GOT3 (cell line): ENCODE measurements around the gene OR52M1.

Experiments
- DNase-seq: peaks from one replicate; lab custom pipeline; 2025; ENCODE audit warnings: mixed read lengths; lab: John Stamatoyannopoulos, UW

OR52M1 gene

GRCh38 chr11:4569075-4569474 lies 24.1 kb downstream of the OR52M1 start:
- no peak for DNase-seq

GRCh38 chr11:4576880-4577279 lies 31.9 kb downstream of the OR52M1 start:
- DNase-seq: no peak

DNA sequence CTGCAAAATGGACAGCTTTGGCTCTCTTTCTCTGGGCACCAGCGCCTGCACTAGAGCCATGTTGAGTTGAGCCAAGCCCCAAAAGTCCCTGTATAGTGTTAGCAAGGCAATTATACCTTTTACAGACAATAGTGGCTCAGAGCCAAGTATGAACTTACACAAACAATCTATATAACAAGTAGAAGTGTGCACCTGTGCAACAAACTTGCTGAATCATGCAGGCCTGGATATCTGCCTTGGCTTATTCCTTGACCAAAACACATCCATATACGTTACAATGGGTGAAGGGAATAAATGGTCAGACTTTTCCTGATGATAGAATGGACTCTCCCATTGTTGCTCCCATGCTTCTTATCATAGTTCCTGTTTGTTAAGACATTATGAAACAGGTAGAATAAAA lies 32.8 kb downstream of the OR52M1 start:
- DNase-seq: no peak

GRCh38 chr11:4578624-4579023 lies 33.6 kb downstream of the OR52M1 start:
- DNase-seq: no peak

- DNase-seq: no peak
Observed at GRCh38 chr11:4580124-4580523, 35.1 kb downstream of the OR52M1 start.

DNA sequence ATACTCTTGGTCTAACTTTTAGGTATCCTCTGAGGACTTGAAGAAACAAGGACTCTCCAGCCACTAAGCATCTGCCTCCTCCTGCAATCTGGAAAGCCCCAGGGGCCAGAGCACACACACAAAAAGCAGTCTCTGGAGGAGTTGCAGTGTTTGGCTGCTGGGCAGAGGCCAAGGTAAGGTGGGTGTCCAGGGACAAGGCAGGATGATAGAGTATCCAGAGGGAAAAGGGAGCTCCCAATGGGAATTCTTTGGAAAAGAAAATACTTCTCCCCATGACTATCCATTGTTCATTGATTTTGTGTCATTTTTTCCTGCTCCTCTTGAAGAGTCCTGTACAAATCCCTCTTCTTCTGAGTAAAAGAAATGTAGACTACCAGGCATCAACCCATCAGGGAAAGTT lies 36.5 kb downstream of the OR52M1 start, which contains the start of gene OR52I2:
OR52I2 (plus strand) TSS at position 301 of the 400 bp plus-strand sequence.
- DNase-seq: no peak

DNA sequence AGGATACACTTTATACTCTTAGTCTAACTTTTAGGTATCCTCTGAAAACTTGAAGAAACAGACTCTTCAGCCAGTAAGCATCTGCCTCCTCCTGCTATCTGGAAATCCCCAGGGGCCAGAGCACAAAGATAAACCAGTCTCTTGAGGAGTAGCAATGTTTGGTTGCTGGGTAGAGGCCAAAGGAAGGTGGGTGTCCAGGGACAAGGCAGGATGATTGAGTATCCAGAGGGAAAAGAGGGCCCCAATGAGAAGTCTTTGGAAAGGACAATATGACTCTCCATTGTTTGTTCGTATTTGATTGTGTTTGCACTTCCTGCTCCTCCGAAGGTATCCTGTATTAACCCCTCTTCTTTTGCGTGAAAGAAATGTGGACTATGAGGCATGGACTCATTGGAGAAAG lies 44.0 kb downstream of the OR52M1 start:
- no peak for DNase-seq

DNA sequence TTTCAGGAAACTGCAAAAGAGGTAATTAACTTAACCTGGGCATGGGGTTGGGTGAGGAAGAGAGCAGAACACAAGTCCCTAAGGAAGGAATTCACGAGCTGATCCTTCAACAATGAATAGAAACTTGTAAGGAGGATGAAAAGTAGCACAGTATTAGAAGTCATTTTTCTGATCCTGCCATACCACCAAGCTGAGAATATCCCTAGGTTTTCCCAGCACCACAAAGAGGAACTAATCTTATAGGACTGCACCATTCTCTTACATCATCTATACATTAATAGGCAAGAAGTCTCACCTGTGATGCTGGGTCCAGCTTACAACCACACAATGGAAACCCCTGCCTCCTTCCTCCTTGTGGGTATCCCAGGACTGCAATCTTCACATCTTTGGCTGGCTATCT lies 48.7 kb downstream of the OR52M1 start, which contains the start of gene OR52I1:
OR52I1 (plus strand) TSS at position 301 of the 400 bp plus-strand sequence; CDS start at position 301, 0 bp downstream.
- no peak for DNase-seq
